NB4 (cell line): ENCODE results near the gene DDX59.

Experiments used
- POLR2A ChIP-seq: IDR thresholded peaks from 2 replicates; pipeline ENCODE4 v1.6.1; 2011; ENCODE audit warnings: mild to moderate bottlenecking; ENCODE audit not compliant: insufficient read length; ENCODE audit errors: extremely low read depth
- TF ChIP-seq, protein P1 (sequence below): IDR thresholded peaks from one replicate; pipeline ENCODE4 v1.5.1; 2012; ENCODE audit warnings: low read depth, low read length

DNA sequence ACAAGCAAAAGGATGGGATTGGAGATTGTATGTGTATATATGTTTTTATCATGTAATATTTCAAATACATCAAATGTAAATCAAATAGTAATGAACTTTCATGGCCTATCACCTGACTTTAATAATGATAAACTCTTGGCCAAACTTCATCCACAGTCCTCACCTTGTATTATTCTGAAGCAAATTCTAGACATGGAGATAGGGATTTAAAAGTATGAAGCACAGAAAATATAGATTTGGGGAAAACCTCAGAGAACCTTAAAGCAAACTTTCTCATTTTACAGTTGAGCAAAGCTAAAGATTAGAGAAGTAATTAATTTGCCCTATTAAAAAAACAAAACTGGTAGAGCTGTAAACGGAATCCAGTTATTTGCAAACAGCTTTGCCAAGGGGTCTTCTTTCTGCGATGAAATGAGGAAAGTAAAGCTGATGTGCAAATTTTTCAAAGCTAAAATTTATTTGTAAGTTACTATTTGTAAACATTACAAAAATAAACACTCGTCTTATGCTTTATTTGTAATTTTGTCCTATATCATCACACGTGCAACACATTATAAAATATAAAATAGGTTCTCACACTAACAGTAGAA lies 29.2 kb downstream of the DDX59 start:
- TF ChIP-seq, protein P1, sequence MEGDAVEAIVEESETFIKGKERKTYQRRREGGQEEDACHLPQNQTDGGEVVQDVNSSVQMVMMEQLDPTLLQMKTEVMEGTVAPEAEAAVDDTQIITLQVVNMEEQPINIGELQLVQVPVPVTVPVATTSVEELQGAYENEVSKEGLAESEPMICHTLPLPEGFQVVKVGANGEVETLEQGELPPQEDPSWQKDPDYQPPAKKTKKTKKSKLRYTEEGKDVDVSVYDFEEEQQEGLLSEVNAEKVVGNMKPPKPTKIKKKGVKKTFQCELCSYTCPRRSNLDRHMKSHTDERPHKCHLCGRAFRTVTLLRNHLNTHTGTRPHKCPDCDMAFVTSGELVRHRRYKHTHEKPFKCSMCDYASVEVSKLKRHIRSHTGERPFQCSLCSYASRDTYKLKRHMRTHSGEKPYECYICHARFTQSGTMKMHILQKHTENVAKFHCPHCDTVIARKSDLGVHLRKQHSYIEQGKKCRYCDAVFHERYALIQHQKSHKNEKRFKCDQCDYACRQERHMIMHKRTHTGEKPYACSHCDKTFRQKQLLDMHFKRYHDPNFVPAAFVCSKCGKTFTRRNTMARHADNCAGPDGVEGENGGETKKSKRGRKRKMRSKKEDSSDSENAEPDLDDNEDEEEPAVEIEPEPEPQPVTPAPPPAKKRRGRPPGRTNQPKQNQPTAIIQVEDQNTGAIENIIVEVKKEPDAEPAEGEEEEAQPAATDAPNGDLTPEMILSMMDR, result no peak
- TF ChIP-seq POLR2A, result no peak
